IMR-90 (cell line): Measurements from ENCODE around the gene HSF2BP. TPM values are rescaled to one million over a fixed set of nuclear protein-coding genes. Genes with fewer than 3 reads are reported as not detected.

Experiments used
- ATAC-seq: fragments of 200-7000 bp; cut with Tn5 transposase; 2 replicates; pipeline ENCODE4 v1.9.1; 2020; ENCODE audit warnings: low read depth, mild to moderate bottlenecking, moderate library complexity
- BruUV-seq: library from RNA; stranded (reverse); fragments of 400-500 nt; replicated peaks from 2 replicates; lab custom pipeline; 2021; lab: Mats Ljungman, UMichigan
- CTCF ChIA-PET: fragments of 300-600 bp; formaldehyde crosslinking; extraction: SDS; loops from one replicate; lab custom pipeline; 2021; ENCODE audit warnings: antibody characterized with exemption; lab: Yijun Ruan, JAX
- POLR2A ChIA-PET: fragments of 300-600 bp; sonication (Branson Sonifier 250); formaldehyde crosslinking; loops from one replicate; lab custom pipeline; 2022; ENCODE audit warnings: antibody characterized with exemption; ENCODE audit not compliant: unreplicated experiment; lab: Charles Lee
- DNase-seq: peaks from one replicate; pipeline ENCODE4 v3.0.0; 2013
- H2AFZ ChIP-seq: replicated peaks from 2 replicates; pipeline ENCODE3; 2013; ENCODE audit warnings: low read length, mild to moderate bottlenecking; ENCODE audit not compliant: poor library complexity
- H2AK5ac ChIP-seq: 2 replicates; pipeline ENCODE4 v1.6.1; 2013; ENCODE audit warnings: low read depth, low read length, inconsistent platforms
- H2AK9ac ChIP-seq: replicated peaks from 2 replicates; pipeline ENCODE3; 2013; ENCODE audit warnings: mild to moderate bottlenecking, low read depth, low read length, moderate library complexity; ENCODE audit not compliant: poor library complexity
- H2BK120ac ChIP-seq: 2 replicates; pipeline ENCODE4 v1.6.1; 2013; ENCODE audit warnings: low read depth, low read length, inconsistent platforms
- H2BK15ac ChIP-seq: 3 replicates; pipeline ENCODE4 v1.6.1; 2013; ENCODE audit warnings: low read depth, low read length, inconsistent platforms
- H2BK20ac ChIP-seq: 2 replicates; pipeline ENCODE4 v1.6.1; 2013; ENCODE audit warnings: low read depth, mild to moderate bottlenecking, inconsistent platforms, low read length, moderate library complexity
- H2BK5ac ChIP-seq: 2 replicates; pipeline ENCODE4 v1.6.1; 2013; ENCODE audit warnings: mild to moderate bottlenecking, low read depth, low read length, inconsistent platforms; ENCODE audit not compliant: poor library complexity, severe bottlenecking
- H3K14ac ChIP-seq: replicated peaks from 2 replicates; pipeline ENCODE4 v1.6.1; 2013; ENCODE audit warnings: low read depth, low read length, inconsistent platforms
- H3K18ac ChIP-seq: 2 replicates; pipeline ENCODE4 v1.6.1; 2013; ENCODE audit warnings: low read depth, low read length, control low read depth
- H3K23ac ChIP-seq: 2 replicates; pipeline ENCODE4 v1.6.1; 2013; ENCODE audit warnings: low read depth, low read length, inconsistent platforms
- H3K27ac ChIP-seq: 2 replicates; pipeline ENCODE4 v1.5.1; 2013; ENCODE audit warnings: mild to moderate bottlenecking, control low read depth, low read length; ENCODE audit not compliant: insufficient read depth
- H3K27me3 ChIP-seq: 2 replicates; pipeline ENCODE4 v1.6.1; 2013; ENCODE audit warnings: low read length; ENCODE audit not compliant: control insufficient read depth, insufficient read depth
- H3K36me3 ChIP-seq: 2 replicates; pipeline ENCODE4 v1.6.1; 2013; ENCODE audit warnings: low read length, mixed read lengths; ENCODE audit not compliant: control insufficient read depth, insufficient read depth
- H3K4ac ChIP-seq: 2 replicates; pipeline ENCODE4 v1.6.1; 2013; ENCODE audit warnings: low read depth, low read length, inconsistent platforms
- H3K4me1 ChIP-seq: 2 replicates; pipeline ENCODE4 v1.6.1; 2013; ENCODE audit warnings: low read length, mixed read lengths; ENCODE audit not compliant: control insufficient read depth, insufficient read depth
- H3K4me2 ChIP-seq: 2 replicates; pipeline ENCODE4 v1.6.1; 2013; ENCODE audit warnings: low read depth, mild to moderate bottlenecking, control low read depth, low read length, moderate library complexity
- H3K4me3 ChIP-seq: 2 replicates; pipeline ENCODE4 v1.5.1; 2013; ENCODE audit warnings: low read depth, mild to moderate bottlenecking, control low read depth, low read length, moderate library complexity; ENCODE audit not compliant: insufficient read depth
- H3K56ac ChIP-seq: 2 replicates; pipeline ENCODE4 v1.6.1; 2013; ENCODE audit warnings: low read length, inconsistent platforms; ENCODE audit not compliant: insufficient read depth; ENCODE audit errors: extremely low read depth
- H3K79me1 ChIP-seq, 2 experiments: 2 replicates each; pipeline ENCODE4 v1.6.1; 2013; ENCODE audit warnings: low read length in 2 of 2, inconsistent platforms in 1 of 2, low read depth in 1 of 2
- H3K9ac ChIP-seq: 2 replicates; pipeline ENCODE4 v1.6.1; 2013; ENCODE audit warnings: low read depth, low read length, control low read depth
- H3K9me1 ChIP-seq: 2 replicates; pipeline ENCODE4 v1.6.1; 2013; ENCODE audit warnings: low read length, inconsistent platforms; ENCODE audit not compliant: insufficient read depth
- H3K9me3 ChIP-seq: 2 replicates; pipeline ENCODE4 v1.6.1; 2013; ENCODE audit warnings: low read length; ENCODE audit not compliant: control insufficient read depth, insufficient read depth
- H4K20me1 ChIP-seq: 2 replicates; pipeline ENCODE4 v1.6.1; 2013; ENCODE audit warnings: low read length, inconsistent platforms; ENCODE audit not compliant: insufficient read depth
- H4K5ac ChIP-seq: 2 replicates; pipeline ENCODE4 v1.6.1; 2013; ENCODE audit warnings: mild to moderate bottlenecking, low read depth, low read length, control low read depth
- H4K8ac ChIP-seq, 2 experiments: 2 replicates each; pipeline ENCODE4 v1.6.1; 2013; ENCODE audit warnings: low read depth in 2 of 2, low read length in 2 of 2, control low read depth in 1 of 2, inconsistent platforms in 1 of 2
- H4K91ac ChIP-seq: 2 replicates; pipeline ENCODE4 v1.6.1; 2013; ENCODE audit warnings: low read depth, low read length, inconsistent platforms; ENCODE audit not compliant: insufficient read depth
- CHD1 ChIP-seq: IDR thresholded peaks from 2 replicates; pipeline ENCODE4 v1.6.1; 2012; ENCODE audit warnings: low read depth, low read length, improper control_type of control experiment
- WGBS, 2 experiments: methylation state at CpG; one replicate each; pipeline versions ENCODE4 v1.1.5 to v1.1.7; 2013; ENCODE audit warnings: missing lambda C conversion rate in 2 of 2; ENCODE audit not compliant: insufficient read length in 1 of 2; ENCODE audit errors: extremely low coverage in 2 of 2; 5-methylcytosine and 5-hydroxymethylcytosine counted together
- dilution Hi-C: fragments of 300-500 bp; cut with HindIII; formaldehyde crosslinking; loops from one replicate; pipeline ENCODE4 v1.14.3; 2018; ENCODE audit warnings: low sequenced_read_pairs; ENCODE audit not compliant: unreplicated experiment
- in situ Hi-C: fragments of 300-500 bp; cut with MboI; formaldehyde crosslinking; loops from 3 replicates; pipeline ENCODE4 v1.14.3; 2019; ENCODE audit warnings: low sequenced_read_pairs, inconsistent platforms, mixed read lengths
- intact Hi-C: fragments of 100-400 bp; cut with micrococcal nuclease; formaldehyde crosslinking; loops from 2 replicates; pipeline ENCODE4 v1.10.0; 2022
- polyA plus RNA-seq, 3 experiments: library from polyadenylated mRNA; depleted of rRNA; stranded (reverse); fragments of >200 nt; gene quantifications; 2 replicates each; pipeline ENCODE4 v1.2.3, GENCODE V29; 2012; ENCODE audit warnings: low replicate concordance in 1 of 3
- total RNA-seq: library from RNA; depleted of rRNA; stranded (reverse); fragments of >200 nt; gene quantifications from 2 replicates; pipeline ENCODE4 v1.2.3, GENCODE V29; 2012

HSF2BP gene
- total and polyA plus RNA-seq, 2 of the 4 experiments (the other 2 are of a cell fraction), result 0.87 to 0.90 TPM

GRCh38 chr21:43585514-43585913, 73.8 kb downstream of the HSF2BP start:
- Histone ChIP-seq H2BK15ac (0 out of 3 replicates have a peak overlapping the region, but pooled peaks have one; percentile 48), H3K9me1 (peaks cover 4% of the 10 kb centered on the region), H4K8ac (no peak overlapping the region), H3K56ac (no peak overlapping the region), H3K18ac (peak overlapping the region; percentile 87), H3K27me3 (no peaks in the 10 kb centered on the region), H3K9ac (no peak overlapping the region), H2BK5ac (peak overlapping the region; percentile 7), H3K4me1 (peaks cover 8% of the 10 kb centered on the region), H4K5ac (peak overlapping the region; percentile 83), H3K4me2 (peak overlapping the region; percentile 40; the same call in 1 of the 2 replicates), H2AFZ (no peak overlapping the region), H2AK9ac (no peak overlapping the region), H2AK5ac (peak overlapping the region; percentile 25; the same call in 1 of the 2 replicates), H2BK20ac (peak overlapping the region; percentile 42), H3K79me1 (no peaks in the 10 kb centered on the region), H3K9me3 (no peaks in the 10 kb centered on the region), H3K23ac (no peak overlapping the region), H3K14ac (no peak overlapping the region), H3K4me3 (no peak overlapping the region), H3K27ac (peak overlapping the region; percentile 51; the same call in 1 of the 2 replicates), H3K36me3 (no peaks in the 10 kb centered on the region), H2BK120ac (peak overlapping the region; percentile 27; the same call in 1 of the 2 replicates), H4K91ac (peak overlapping the region; percentile 58), H3K4ac (peak overlapping the region; percentile 31), H4K20me1 (no peaks in the 10 kb centered on the region)
- in situ Hi-C loops, result no loop called here
- ChIA-PET CTCF (no interaction called here), POLR2A (interaction anchor here (0.6 kb wide), 1 partner anchor 134 kb away, joined by 5 read pairs; no protein-coding TSS in a partner anchor)
- dilution Hi-C loops, result no loop called here
- intact Hi-C loops, result no loop called here
- no peak for TF ChIP-seq CHD1
- 80% methylated on average over 3 of the region's 4 CpGs; no CpG with 5 or more reads in 1 of the 2 experiments for WGBS, 2 experiments
- BruUV-seq, result no TSS peak
- DNase-seq, result no peak
- no peak for ATAC-seq
